SU-DHL-6 (cell line): Measurements from ENCODE around the gene GLI2.

Source experiments
- H2AFZ ChIP-seq: fragments of 200-600 bp; sonication (generic); 2 replicates; pipeline ENCODE4 v1.6.1; 2014; ENCODE audit warnings: low read depth, mild to moderate bottlenecking, moderate library complexity, mixed read lengths, antibody characterized with exemption, low read length; ENCODE audit not compliant: severe bottlenecking
- H3F3A ChIP-seq: fragments of 200-600 bp; shearing (Covaris generic); 2 replicates; pipeline ENCODE4 v1.6.0; 2016; ENCODE audit warnings: antibody characterized with exemption, mild to moderate bottlenecking; ENCODE audit not compliant: insufficient read depth
- H3K27ac ChIP-seq: fragments of 200-600 bp; sonication (generic); 2 replicates; pipeline ENCODE4 v1.5.1; 2016; ENCODE audit warnings: low read depth, mild to moderate bottlenecking, low read length, moderate library complexity, mixed read lengths
- H3K27me3 ChIP-seq: fragments of 200-600 bp; sonication (generic), shearing (Covaris generic); 2 replicates; pipeline ENCODE4 v1.6.0; 2014; ENCODE audit warnings: mild to moderate bottlenecking, low read length
- H3K36me3 ChIP-seq: fragments of 200-600 bp; sonication (generic); 2 replicates; pipeline ENCODE4 v1.6.1; 2014; ENCODE audit warnings: mild to moderate bottlenecking, low read length, mixed read lengths
- H3K4me2 ChIP-seq: fragments of 300-600, 200-600 bp; shearing (Covaris generic), sonication (generic); 2 replicates; pipeline ENCODE4 v1.6.0; 2014; ENCODE audit warnings: low read length, low read depth, mild to moderate bottlenecking; ENCODE audit not compliant: poor library complexity, severe bottlenecking
- H3K4me3 ChIP-seq: fragments of 200-600 bp; sonication (generic); 2 replicates; pipeline ENCODE4 v1.5.1; 2014; ENCODE audit warnings: antibody characterized with exemption, low read length, mild to moderate bottlenecking, mixed read lengths; ENCODE audit not compliant: insufficient read depth, poor library complexity, severe bottlenecking
- H3K79me2 ChIP-seq: fragments of 200-600 bp; sonication (generic); 2 replicates; pipeline ENCODE4 v1.6.1; 2014; ENCODE audit warnings: mild to moderate bottlenecking, low read length, moderate library complexity; ENCODE audit not compliant: insufficient read depth
- H3K9ac ChIP-seq: fragments of 200-600 bp; sonication (generic); 2 replicates; pipeline ENCODE4 v1.7.0; 2014; ENCODE audit warnings: mild to moderate bottlenecking, low read length
- H3K9me2 ChIP-seq: fragments of 200-600 bp; sonication (generic); replicated peaks from 2 replicates; pipeline ENCODE4 v1.6.1; 2014; ENCODE audit warnings: low read length; ENCODE audit not compliant: insufficient read depth
- H3K9me3 ChIP-seq: fragments of 200-600 bp; sonication (generic); 2 replicates; pipeline ENCODE4 v1.6.1; 2014; ENCODE audit warnings: low read length, mixed read lengths; ENCODE audit not compliant: insufficient read depth
- H4K20me1 ChIP-seq: fragments of 200-600 bp; sonication (generic); 2 replicates; pipeline ENCODE4 v1.6.1; 2014; ENCODE audit warnings: low read depth, mild to moderate bottlenecking, antibody characterized with exemption, low read length, moderate library complexity, mixed read lengths
- CTCF ChIP-seq: fragments of 200-600 bp; sonication (generic); IDR thresholded peaks from one replicate; pipeline ENCODE4 v1.5.1; 2017; ENCODE audit warnings: antibody characterized with exemption, mild to moderate bottlenecking, low read length, moderate library complexity; ENCODE audit not compliant: insufficient read depth, poor library complexity, severe bottlenecking
- EZH2phosphoT487 ChIP-seq: fragments of 200-600 bp; sonication (generic), shearing (Covaris generic); conservative IDR thresholded peaks from 2 replicates; pipeline ENCODE4 v1.6.1; 2018; ENCODE audit warnings: mild to moderate bottlenecking, antibody characterized with exemption, low read length, moderate library complexity, mixed read lengths

Gene GLI2

GRCh38 chr2:120722246-120722567 lies 13.5 kb upstream of the GLI2 start:
- Histone ChIP-seq H3K9ac (no peak overlapping the region), H3K9me2 (no peaks in the 10 kb centered on the region), H3F3A (no peaks in the 10 kb centered on the region), H3K36me3 (no peaks in the 10 kb centered on the region), H3K4me2 (no peak overlapping the region), H3K79me2 (no peaks in the 10 kb centered on the region), H3K9me3 (no peaks in the 10 kb centered on the region), H3K27me3 (no peaks in the 10 kb centered on the region), H3K27ac (no peak overlapping the region), H4K20me1 (no peaks in the 10 kb centered on the region), H3K4me3 (no peak overlapping the region), H2AFZ (no peak overlapping the region)
- TF ChIP-seq CTCF (no peak), EZH2phosphoT487 (no peak)

- Histone ChIP-seq H3K9me3 (no peaks in the 10 kb centered on the region), H3K4me3 (no peak overlapping the region), H3K9me2 (no peaks in the 10 kb centered on the region), H3F3A (no peaks in the 10 kb centered on the region), H3K27me3 (no peaks in the 10 kb centered on the region), H3K36me3 (no peaks in the 10 kb centered on the region), H3K79me2 (no peaks in the 10 kb centered on the region), H3K4me2 (no peak overlapping the region), H2AFZ (no peak overlapping the region), H3K9ac (no peak overlapping the region), H3K27ac (no peak overlapping the region), H4K20me1 (no peaks in the 10 kb centered on the region)
- no peak for TF ChIP-seq EZH2phosphoT487
- no peak for TF ChIP-seq CTCF
Measured at GRCh38 chr2:120722568-120723421, 12.9 kb upstream of the GLI2 start.

GRCh38 chr2:120726245-120726644 lies 9.4 kb upstream of the GLI2 start:
- TF ChIP-seq EZH2phosphoT487 (no peak), CTCF (no peak)
- H3K27ac ChIP-seq = no peak overlapping the region
- no peaks in the 10 kb centered on the region for H3F3A ChIP-seq
- H3K9me2 ChIP-seq = no peaks in the 10 kb centered on the region
- no peak overlapping the region for H3K4me2 ChIP-seq
- no peaks in the 10 kb centered on the region for H4K20me1 ChIP-seq
- H3K79me2 ChIP-seq = no peaks in the 10 kb centered on the region
- no peaks in the 10 kb centered on the region for H3K27me3 ChIP-seq
- no peak overlapping the region for H2AFZ ChIP-seq
- H3K36me3 ChIP-seq = no peaks in the 10 kb centered on the region
- no peak overlapping the region for H3K4me3 ChIP-seq
- H3K9me3 ChIP-seq = no peaks in the 10 kb centered on the region
- no peak overlapping the region for H3K9ac ChIP-seq
